ENCODE measurements around the gene FSTL1.

- TF ChIP-seq FOXM1 (IDR thresholded peaks at IDR 0.05; ENCODE audit: borderline replicate concordance) (no peak), SP1 (IDR thresholded peaks at IDR 0.05) (no peak), TARDBP (IDR thresholded peaks at IDR 0.05) (no peak), ARNT (IDR thresholded peaks at IDR 0.05) (no peak), ZNF384 (IDR thresholded peaks at IDR 0.05) (no peak), FOXK2 (IDR thresholded peaks at IDR 0.05) (no peak), SUZ12 (IDR thresholded peaks at IDR 0.05) (no peak), BHLHE40 (IDR thresholded peaks at IDR 0.05; ENCODE audit: borderline replicate concordance) (no peak), NFRKB (IDR thresholded peaks at IDR 0.05) (no peak), ELF4 (IDR thresholded peaks at IDR 0.05) (no peak), FOXA1 (IDR thresholded peaks at IDR 0.05) (no peak), HDGF (IDR thresholded peaks at IDR 0.05; ENCODE audit: borderline replicate concordance) (no peak), LEF1 (IDR thresholded peaks at IDR 0.05; ENCODE audit: borderline replicate concordance) (no peak)
Measured at GRCh38 chr3:120410116-120410515, 40.7 kb downstream of the FSTL1 start.

Data from HEK293T (cell line).